ENCODE results near the gene CCNDBP1. TPM values are rescaled to one million over a fixed set of nuclear protein-coding genes. Genes with fewer than 3 reads are reported as not detected.

CCNDBP1 gene
- total RNA-seq, 1 experiment from 2014 or later, result 39.8 TPM

DNA sequence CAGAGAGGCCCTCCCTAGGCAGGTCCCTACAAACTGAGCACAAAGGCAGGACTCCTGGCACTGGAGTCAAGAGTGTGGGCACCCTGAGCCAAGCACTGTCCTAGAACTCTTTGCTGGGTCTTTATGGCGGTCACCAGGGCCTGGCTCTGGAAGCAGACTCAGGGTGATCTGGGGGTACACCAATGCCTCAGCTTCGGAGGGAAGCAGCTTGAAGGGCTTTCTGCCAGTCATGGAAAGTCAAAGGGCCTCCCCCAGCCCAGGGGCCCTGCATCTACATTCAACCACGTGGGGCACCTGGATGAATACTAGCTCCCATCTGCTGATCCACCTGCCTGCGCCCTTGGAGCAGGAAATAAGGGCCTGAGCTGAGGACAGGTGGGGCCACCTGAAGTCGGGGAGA lies 28.3 kb downstream of the CCNDBP1 start:
- Histone ChIP-seq H3K27ac (ENCODE audit: low read depth, low read length) (no peak overlapping the region), H3K4me2 (ENCODE audit: low read length) (no peak overlapping the region), H3K4me3 (replicated peaks in 1 of 2; ENCODE audit: low read depth in 1 of 2, low read length in 2 of 2) (no peak overlapping the region), H3K36me3 (ENCODE audit: control insufficient read depth in 1 of 2, insufficient read depth in 2 of 2, low read length in 2 of 2) (no peaks in the 10 kb centered on the region), H2AFZ (ENCODE audit: low read depth, low read length, poor library complexity, severe bottlenecking) (no peak overlapping the region), H3K4me1 (ENCODE audit: control insufficient read depth in 1 of 2, insufficient read depth in 2 of 2, low read length in 2 of 2) (peaks cover 0 to 3% of the 10 kb centered on the region in 2 experiments; a peak in 1 of 4 replicates), H3K9me2 (ENCODE audit: insufficient read depth) (no peaks in the 10 kb centered on the region), H4K20me1 (ENCODE audit: insufficient read depth) (no peaks in the 10 kb centered on the region), H3K9ac (ENCODE audit: low read length) (no peak overlapping the region), H3K9me3 (ENCODE audit: control insufficient read depth in 1 of 2, insufficient read depth in 1 of 2, low read depth in 1 of 2, low read length in 2 of 2) (no peaks in the 10 kb centered on the region), H3K27me3 (ENCODE audit: insufficient read depth, low read length) (no peaks in the 10 kb centered on the region), H3K79me2 (ENCODE audit: insufficient read depth, low read length) (no peaks in the 10 kb centered on the region)
- no TSS peak for BruUV-seq (replicated peaks)
- CTCF ChIA-PET, result interaction anchor here (3.1 to 5.0 kb wide), 2 partner anchors 9 to 12 kb away, joined by 16 to 21 read pairs; no protein-coding TSS in a partner anchor
- TF ChIP-seq SP1 (IDR thresholded peaks at IDR 0.05; ENCODE audit: low read depth) (no peak), JUND (IDR thresholded peaks at IDR 0.05) (no peak), SIN3A (IDR thresholded peaks at IDR 0.05; ENCODE audit: low read depth) (no peak)
- TF ChIP-seq, protein P1, sequence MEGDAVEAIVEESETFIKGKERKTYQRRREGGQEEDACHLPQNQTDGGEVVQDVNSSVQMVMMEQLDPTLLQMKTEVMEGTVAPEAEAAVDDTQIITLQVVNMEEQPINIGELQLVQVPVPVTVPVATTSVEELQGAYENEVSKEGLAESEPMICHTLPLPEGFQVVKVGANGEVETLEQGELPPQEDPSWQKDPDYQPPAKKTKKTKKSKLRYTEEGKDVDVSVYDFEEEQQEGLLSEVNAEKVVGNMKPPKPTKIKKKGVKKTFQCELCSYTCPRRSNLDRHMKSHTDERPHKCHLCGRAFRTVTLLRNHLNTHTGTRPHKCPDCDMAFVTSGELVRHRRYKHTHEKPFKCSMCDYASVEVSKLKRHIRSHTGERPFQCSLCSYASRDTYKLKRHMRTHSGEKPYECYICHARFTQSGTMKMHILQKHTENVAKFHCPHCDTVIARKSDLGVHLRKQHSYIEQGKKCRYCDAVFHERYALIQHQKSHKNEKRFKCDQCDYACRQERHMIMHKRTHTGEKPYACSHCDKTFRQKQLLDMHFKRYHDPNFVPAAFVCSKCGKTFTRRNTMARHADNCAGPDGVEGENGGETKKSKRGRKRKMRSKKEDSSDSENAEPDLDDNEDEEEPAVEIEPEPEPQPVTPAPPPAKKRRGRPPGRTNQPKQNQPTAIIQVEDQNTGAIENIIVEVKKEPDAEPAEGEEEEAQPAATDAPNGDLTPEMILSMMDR (IDR thresholded peaks at IDR 0.05 in 2 of 3, conservative IDR thresholded peaks at IDR 0.05 in 1 of 3; ENCODE audit: borderline replicate concordance in 1 of 3, insufficient read depth in 1 of 3, low read depth in 2 of 3, low read length in 2 of 3), result no peak
- RAD21 ChIA-PET (ENCODE audit: low non-redundant PET in 1 of 2, low total read pairs in 2 of 2, uncharacterized antibody in 2 of 2, unreplicated experiment in 2 of 2), result no interaction called here
- POLR2A ChIA-PET, result no interaction called here
- intact Hi-C loops (cut with micrococcal nuclease), result no loop called here
- ATAC-seq (no peak), DNase-seq (ENCODE audit: low read depth, low spot score) (no peak)

- ChIA-PET RAD21 (ENCODE audit: low non-redundant PET in 1 of 2, low total read pairs in 2 of 2, uncharacterized antibody in 2 of 2, unreplicated experiment in 2 of 2) (no interaction called here), POLR2A (no interaction called here), CTCF (interaction anchor here (1.1 to 5.0 kb wide), 3 partner anchors 10 to 72 kb away, joined by 5 to 21 read pairs (median 16); no protein-coding TSS in a partner anchor)
- Histone ChIP-seq H4K20me1 (ENCODE audit: insufficient read depth) (no peaks in the 10 kb centered on the region), H3K27me3 (ENCODE audit: insufficient read depth, low read length) (no peaks in the 10 kb centered on the region), H3K27ac (ENCODE audit: low read depth, low read length) (no peak overlapping the region), H3K4me3 (replicated peaks in 1 of 2; ENCODE audit: low read depth in 1 of 2, low read length in 2 of 2) (no peak overlapping the region), H2AFZ (ENCODE audit: low read depth, low read length, poor library complexity, severe bottlenecking) (no peak overlapping the region), H3K9me3 (ENCODE audit: control insufficient read depth in 1 of 2, insufficient read depth in 1 of 2, low read depth in 1 of 2, low read length in 2 of 2) (no peaks in the 10 kb centered on the region), H3K9me2 (ENCODE audit: insufficient read depth) (no peaks in the 10 kb centered on the region), H3K4me1 (ENCODE audit: control insufficient read depth in 1 of 2, insufficient read depth in 2 of 2, low read length in 2 of 2) (peaks cover 0 to 3% of the 10 kb centered on the region in 2 experiments; a peak in 1 of 4 replicates), H3K4me2 (ENCODE audit: low read length) (no peak overlapping the region), H3K9ac (ENCODE audit: low read length) (no peak overlapping the region), H3K79me2 (ENCODE audit: insufficient read depth, low read length) (no peaks in the 10 kb centered on the region), H3K36me3 (ENCODE audit: control insufficient read depth in 1 of 2, insufficient read depth in 2 of 2, low read length in 2 of 2) (no peaks in the 10 kb centered on the region)
- intact Hi-C loops (cut with micrococcal nuclease), result no loop called here
- DNase-seq (ENCODE audit: low read depth, low spot score) (no peak), ATAC-seq (no peak)
- no TSS peak for BruUV-seq (replicated peaks)
- TF ChIP-seq ATF3 (IDR thresholded peaks at IDR 0.05) (no peak), ZFX (IDR thresholded peaks at IDR 0.05) (no peak), CEBPB (IDR thresholded peaks at IDR 0.05; ENCODE audit: low read depth) (no peak), EGR1 (IDR thresholded peaks at IDR 0.05; ENCODE audit: low read depth) (no peak), REST (IDR thresholded peaks at IDR 0.05; ENCODE audit: low read depth) (no peak), EZH2 (IDR thresholded peaks at IDR 0.05) (no peak), SIN3A (IDR thresholded peaks at IDR 0.05; ENCODE audit: low read depth) (no peak), TCF7L2 (IDR thresholded peaks at IDR 0.05; ENCODE audit: borderline replicate concordance, extremely low read depth, insufficient read depth, insufficient read length) (no peak), EZH2phosphoT487 (IDR thresholded peaks at IDR 0.05; ENCODE audit: borderline replicate concordance) (no peak)
- TF ChIP-seq, protein P1 (IDR thresholded peaks at IDR 0.05 in 2 of 3, conservative IDR thresholded peaks at IDR 0.05 in 1 of 3; ENCODE audit: borderline replicate concordance in 1 of 3, insufficient read depth in 1 of 3, low read depth in 2 of 3, low read length in 2 of 3), result no peak
These were observed 29.0 kb downstream of the CCNDBP1 start for GRCh38 chr15:43214169-43214568.
